GM19238 (cell line): ENCODE measurements around the gene ZNF319.

Source experiments
- DNase-seq: peaks from one replicate; pipeline ENCODE4 v3.0.0; 2011; ENCODE audit warnings: low spot score; ENCODE audit not compliant: insufficient read length

Gene ZNF319

GRCh38 chr16:57999971-58000705 lies at the start of gene ZNF319:
TSS of gene ZNF319 (minus strand) at chr16:58000672. CDS start at chr16:57998265, 2,407 bp downstream.
- DNase-seq: peak; percentile 60

GRCh38 chr16:58049232-58050185 lies 49.0 kb upstream of the ZNF319 start:
- DNase-seq: no peak

- DNase-seq: no peak
These were observed 48.2 kb upstream of the ZNF319 start for GRCh38 chr16:58048494-58049231.

DNA sequence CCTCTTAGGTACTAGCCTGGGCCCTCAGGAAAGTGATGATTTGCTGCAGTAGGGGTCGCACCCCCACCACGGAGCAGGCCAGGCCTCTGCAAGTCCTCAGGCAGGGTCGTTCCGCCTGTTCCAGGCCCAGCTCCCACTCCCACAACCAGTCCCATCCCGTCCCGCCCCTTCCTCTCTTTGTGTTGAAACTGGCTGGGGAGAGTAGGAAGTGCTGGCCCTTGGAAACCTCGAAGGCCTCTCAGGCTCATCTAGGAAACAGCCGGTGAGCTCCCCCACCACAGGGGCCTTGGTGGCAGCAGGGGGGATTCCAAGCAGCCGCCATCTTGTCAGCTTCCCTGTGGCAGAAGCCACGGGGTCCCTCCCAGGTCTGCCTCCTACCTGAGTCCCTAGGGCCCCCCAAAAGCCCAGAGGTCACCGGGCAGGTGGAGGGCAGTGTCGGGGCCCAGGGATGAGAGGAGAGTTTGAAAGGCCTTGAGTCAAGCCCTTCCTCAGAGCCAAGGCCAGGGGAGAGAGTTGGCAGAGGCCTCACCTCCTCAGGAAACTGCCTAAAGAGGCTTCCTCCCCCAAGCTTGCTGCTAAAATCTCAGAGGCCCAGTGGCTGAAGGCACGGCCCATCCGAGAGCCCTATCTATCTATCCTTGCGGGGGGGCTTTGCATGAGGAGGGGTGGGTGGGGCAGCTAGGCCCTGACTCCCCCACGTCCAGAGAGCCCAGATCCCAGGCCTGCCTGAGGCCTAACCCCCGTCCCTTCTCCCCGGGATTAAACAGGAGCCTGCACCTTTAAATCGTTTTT lies 47.3 kb upstream of the ZNF319 start:
- DNase-seq: no peak

DNA sequence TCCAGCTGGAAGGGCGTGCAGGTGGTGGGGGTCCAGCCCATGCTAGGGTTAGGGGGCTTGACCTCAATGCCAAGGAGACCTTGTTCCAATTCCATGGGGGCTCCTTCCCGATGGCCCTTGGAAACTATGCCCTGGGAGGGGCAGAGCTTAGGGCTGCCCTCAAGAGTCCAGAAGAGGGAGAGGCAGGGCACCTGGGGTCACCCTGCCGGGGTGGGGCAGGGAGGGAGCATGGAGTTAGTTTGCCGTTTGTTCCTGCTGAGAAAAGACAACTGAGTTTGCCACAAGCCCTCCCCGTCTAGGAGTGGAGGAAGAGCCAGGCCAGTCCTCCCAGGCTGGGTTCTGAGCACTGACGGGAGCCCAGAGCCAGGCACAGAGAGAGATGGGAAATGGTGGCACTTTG lies 46.5 kb upstream of the ZNF319 start:
- DNase-seq: no peak

- DNase-seq: no peak
These were observed 45.8 kb upstream of the ZNF319 start for GRCh38 chr16:58046054-58046881.

DNA sequence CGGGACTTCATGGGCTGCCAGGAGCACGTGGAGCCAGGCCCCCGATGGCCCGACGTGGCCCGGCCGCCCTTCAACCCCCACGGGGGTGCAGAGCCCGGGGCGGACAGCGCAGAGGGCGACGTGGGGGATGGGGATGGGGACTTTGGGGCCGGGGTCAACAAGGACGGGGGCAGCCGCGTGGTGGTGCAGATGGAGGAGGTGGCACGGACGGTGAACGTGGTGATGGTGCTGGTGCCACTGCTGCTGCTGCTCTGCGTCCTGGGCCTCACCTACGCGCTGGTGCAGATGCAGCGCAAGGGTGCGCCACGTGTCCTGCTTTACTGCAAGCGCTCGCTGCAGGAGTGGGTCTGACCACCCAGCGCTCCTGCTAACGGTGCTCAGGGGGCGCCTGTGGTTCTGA lies 44.6 kb upstream of the ZNF319 start:
- no peak for DNase-seq

GRCh38 chr16:58044266-58045019 lies 44.0 kb upstream of the ZNF319 start:
- DNase-seq: no peak

DNA sequence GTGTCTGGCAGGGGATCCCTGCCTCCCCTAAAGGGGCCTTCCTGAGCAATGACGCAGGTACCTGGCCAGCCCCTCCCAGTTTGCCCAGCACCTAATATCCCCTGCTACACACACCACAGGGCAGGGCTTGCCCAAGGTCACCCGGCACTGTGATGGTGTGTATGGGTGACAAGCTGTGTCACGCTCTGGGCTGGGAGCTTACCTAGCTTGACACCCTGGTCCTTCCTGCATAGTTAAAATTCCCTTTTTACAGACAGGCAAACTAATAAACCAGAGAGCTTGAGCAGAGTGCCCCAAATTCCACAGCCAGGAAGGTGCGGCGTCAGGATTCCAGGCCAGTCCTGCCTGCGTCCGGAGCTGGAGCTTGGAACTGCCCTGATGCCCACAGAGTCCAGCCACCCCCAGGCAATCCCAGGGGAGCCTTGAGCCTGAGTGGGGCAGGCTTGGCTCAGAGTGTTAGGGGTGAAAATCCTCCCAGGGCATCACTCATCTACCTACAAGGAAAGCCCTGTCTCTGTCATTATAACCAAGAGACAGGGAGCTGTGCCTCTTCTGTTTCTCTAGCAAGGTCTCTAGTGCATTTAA lies 43.2 kb upstream of the ZNF319 start:
- no peak for DNase-seq

DNA sequence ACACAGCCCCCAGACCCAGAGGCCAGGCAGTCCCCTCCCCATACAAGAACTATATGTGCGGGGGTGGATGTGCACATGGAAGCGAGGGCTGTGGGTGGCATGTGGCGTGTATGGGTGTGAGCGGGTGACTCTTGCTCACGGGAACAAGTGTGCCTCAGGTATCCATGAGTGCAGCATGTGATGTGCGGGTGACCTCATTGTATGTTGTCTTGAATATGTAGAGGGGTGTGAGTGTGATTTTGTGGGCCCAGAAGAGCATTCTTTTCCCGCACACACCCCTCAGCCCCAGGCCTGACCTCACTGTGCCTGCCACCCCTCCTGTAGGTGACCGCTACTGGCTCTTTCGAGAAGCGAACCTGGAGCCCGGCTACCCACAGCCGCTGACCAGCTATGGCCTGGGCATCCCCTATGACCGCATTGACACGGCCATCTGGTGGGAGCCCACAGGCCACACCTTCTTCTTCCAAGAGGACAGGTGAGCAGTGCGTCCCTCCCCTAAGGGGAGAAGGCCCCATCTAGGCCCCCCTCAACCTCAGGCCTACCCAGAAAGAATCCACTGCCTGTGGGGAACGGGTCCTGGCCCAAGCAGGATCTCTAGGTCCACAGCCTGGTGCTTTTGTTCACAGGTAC lies 42.5 kb upstream of the ZNF319 start:
- no peak for DNase-seq

DNA sequence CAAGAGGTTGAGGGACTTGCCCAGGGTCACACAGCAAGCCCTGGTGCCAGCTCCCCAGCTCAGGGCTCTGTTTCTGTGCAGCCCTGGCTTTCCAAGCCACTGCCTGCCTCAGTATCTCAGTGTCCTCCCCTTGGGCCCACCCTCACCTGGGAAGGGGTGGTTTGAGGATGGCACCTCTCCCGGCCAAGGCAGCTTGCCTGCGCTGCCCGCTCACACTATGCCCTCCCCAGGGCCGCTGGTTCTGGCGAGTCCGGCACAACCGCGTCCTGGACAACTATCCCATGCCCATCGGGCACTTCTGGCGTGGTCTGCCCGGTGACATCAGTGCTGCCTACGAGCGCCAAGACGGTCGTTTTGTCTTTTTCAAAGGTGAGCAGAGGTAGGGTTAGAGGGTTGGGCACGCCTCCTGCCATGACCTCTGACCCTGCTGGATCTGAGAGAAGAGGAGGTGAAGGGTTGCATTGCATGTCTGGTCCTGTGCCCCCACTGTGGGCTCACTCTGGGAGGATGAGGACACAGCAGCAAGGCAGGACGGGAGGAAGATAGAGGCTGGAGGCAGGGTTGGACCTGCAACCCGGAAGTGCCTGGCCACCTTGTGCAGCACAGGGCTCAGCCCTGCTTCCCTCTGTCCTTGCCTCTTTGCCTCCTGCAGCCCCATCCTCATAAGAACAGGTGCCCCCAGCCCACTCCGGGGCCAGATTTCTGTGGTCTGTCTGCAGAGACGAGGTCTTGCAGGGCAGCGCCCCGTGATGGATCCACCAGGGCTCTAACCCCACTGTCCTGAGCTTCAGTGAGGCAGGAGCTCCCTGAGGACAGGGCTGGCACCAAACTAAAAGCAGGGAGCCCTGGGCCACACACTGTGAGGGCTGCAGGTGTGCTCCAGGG lies 41.8 kb upstream of the ZNF319 start:
- no peak for DNase-seq

- DNase-seq: no peak
These were observed 41.1 kb upstream of the ZNF319 start for GRCh38 chr16:58041628-58041955.

- DNase-seq: no peak
These were observed 40.6 kb upstream of the ZNF319 start for GRCh38 chr16:58040945-58041627.

DNA sequence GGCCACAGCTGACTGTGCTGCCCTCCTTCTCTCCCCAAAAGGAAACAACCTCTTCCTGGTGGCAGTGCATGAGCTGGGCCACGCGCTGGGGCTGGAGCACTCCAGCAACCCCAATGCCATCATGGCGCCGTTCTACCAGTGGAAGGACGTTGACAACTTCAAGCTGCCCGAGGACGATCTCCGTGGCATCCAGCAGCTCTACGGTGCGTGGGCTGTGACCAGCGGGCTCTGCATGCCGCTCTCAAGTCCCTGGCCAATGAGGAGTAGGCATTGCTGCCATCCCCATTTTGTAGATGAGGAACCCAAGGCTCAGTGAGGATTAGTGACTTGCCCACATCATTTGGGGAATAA lies 40.0 kb upstream of the ZNF319 start:
- DNase-seq: no peak

DNA sequence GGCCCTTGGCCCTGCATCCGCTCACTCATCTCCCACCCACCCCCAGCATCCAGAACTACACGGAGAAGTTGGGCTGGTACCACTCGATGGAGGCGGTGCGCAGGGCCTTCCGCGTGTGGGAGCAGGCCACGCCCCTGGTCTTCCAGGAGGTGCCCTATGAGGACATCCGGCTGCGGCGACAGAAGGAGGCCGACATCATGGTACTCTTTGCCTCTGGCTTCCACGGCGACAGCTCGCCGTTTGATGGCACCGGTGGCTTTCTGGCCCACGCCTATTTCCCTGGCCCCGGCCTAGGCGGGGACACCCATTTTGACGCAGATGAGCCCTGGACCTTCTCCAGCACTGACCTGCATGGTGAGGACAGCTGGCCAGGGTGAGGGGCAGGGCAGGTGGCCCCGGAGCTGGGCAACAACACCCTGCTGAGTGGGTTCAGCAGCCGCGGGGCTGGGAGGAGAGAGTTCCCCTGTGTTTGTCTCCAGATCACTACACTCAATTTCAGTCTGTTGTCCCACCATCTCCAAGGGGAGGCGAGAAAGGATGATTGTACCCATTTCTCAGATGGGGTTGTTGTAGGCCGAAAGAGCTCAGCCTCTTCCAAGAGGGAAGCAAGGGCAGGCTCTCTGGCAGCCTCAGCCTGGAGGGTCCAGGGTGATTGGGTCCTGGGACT lies 39.5 kb upstream of the ZNF319 start:
- no peak for DNase-seq

- DNase-seq: no peak
These were observed 37.8 kb upstream of the ZNF319 start for GRCh38 chr16:58038219-58038641.
